Brain pericyte (primary cell): ENCODE measurements around the gene HOXA9.

Experiments used
- DNase-seq: peaks from one replicate; pipeline ENCODE4 v3.0.0-alpha.2; 2012; ENCODE audit warnings: low read depth, low spot score

Gene HOXA9

GRCh38 chr7:27126596-27127327 lies 38.6 kb downstream of the HOXA9 start:
- no peak for DNase-seq

DNA sequence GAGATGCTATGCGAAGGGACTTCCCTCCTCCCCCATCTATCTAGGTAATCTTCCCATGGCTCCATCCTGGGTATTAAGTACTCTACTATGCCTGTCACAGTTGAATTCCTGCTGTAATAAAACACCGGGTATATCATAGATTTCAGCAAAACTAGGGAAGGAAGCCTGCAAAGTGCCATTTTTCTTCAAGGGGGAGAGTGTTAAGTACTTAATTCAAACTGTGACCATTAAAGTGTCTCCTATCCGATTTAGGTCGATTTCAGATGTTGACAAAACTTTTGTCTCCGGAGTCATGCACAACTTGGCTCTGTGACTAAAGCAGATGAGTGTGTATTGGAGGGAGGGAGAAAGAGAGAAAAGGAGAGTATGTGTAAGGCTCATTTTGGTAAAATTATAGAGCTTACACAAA lies 39.3 kb downstream of the HOXA9 start:
- DNase-seq = no peak

- no peak for DNase-seq
These were observed 40.2 kb downstream of the HOXA9 start for GRCh38 chr7:27124902-27125689.

DNA sequence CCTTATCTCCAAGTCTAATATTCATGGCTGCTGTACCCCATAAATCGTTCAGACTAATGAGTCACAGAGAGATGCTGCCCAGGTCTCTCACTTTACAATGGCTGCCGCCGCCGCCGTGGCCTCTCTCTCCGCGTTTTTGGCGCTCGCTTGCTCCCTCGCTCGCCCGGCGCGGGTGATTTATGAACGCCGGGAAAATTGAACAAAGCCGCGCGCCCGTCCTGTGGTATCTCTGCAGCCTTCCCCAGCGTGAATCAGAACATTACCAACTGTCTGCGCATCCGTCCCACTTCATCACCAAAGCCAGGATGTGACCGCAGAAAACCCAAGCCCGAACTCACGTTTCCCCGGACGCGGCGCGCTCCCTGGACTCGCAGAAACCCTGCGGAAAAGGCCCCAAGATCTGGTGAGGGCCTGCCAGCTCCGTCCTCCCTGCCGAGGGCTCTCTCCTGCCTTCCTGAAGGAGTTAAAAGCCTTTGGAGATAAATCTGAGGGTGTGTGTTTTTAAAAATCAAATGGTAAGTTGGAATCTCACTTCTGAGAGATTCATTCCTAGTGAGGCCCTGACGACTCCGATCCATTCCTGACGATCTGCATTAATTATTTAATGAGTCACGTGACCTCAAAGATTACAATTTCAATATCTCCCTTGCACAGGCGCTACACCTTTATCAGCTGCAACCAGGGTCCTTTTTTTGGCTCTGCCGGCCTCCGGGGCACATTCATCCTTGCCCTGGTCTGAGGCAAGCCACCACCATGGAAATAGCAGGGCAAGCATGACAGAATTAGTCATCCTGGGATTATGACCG lies 41.0 kb downstream of the HOXA9 start:
- no peak for DNase-seq

GRCh38 chr7:27123477-27124053 lies 41.8 kb downstream of the HOXA9 start:
- DNase-seq = no peak

DNA sequence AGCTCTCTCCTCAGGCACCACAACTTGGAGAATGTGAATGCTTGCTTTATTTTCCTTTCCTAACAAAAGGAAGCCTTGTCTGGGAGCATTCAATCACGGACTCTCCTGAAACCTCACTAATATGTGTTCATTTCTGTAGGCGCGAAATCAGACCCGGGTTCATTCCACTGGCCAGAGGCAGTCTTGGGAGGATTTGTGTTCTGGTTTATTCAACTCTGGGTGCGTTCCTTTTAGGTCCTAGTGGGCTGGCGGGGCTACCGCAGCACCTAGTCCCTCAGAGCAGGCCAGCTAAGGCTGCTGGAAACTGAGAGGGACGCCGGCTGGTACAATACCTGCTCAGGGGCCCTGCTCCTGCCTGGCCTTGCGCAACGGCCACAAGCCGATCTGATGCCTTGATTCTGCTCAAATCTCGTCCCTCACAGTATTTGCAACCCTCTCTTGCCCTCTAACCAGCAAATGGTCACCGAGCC lies 42.3 kb downstream of the HOXA9 start:
- no peak for DNase-seq

DNA sequence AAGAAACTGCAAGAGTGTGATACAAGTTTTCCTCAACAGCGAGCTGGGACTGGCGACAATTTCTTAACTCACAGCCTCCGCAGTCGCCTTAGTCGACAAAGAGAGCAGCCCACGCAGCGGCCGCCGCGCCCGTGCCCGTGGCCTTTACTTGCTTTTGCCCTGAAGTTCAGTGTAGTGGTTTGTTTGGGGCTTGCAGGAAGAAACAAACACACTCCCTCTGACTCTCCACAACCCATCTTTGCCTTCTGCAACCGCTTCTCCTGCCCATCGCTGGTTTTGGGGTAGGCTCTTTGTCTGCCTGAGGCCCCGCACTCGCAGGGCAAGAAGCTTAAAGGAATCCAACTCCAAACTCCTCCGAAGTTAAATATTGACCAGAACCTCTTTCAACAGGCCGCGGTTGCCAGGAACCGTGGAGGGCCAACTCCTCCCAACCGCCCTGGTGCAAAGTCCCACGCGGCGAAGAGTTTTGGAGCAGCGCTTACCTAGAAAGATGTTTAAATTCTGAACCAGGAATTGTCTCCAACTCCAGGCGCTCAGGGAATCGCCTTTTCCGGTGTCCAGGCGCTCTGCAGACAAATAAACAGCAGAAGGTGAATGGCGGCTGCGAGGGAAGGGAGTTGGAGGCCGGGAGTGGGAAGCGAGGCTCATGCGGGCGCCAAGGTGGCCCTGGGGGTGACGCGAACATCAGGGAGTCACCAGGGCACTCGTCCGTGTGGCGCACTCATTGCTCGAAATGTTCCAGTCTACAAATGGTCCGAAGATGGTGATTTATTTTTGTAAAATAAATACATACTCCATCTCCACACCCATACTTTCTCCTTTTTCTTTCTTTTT lies 43.0 kb downstream of the HOXA9 start:
- DNase-seq = no peak

DNA sequence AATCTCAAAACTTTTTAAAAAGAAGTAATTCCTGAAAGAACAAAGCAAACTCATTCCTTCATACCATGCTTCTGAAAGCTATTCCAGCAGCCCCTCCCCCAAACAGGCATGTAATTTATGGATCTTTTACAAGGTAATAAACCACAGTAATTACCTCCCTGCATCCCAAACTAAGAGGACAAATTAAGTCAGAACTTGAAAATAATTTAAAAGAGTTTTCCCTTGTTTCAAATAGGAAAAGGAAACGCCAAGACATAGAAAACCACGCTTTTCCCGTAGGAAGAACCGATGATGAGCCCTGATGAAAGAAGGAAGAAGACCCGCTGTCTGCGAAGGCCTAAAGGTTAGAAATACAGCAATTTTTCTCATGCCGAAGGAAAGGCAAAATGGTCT lies 43.7 kb downstream of the HOXA9 start:
- DNase-seq = no peak

DNA sequence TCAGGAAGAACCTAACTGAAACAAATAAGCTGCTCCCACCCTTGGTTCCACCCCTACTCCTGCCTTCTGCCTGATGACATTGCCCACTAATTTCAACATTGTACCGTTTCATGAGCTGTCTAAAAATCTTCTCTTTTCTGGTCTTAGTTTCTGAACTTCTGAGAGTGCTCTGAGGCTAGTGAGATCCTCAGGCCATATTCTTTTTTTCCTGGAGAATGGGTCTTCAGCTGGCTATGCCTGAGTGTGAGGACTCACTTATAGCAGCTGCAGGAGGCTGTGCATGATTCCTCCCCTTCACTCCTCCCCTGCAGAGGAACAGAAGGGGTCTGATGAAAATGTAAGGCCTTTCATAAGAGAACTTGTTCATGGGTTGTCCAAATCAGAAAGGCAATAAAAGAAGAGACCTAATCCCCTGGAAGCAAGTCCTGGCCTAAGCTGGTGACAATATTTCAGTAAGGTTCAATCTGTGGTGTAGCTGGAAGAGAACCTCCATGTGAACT lies 45.9 kb downstream of the HOXA9 start:
- DNase-seq = no peak

- no peak for DNase-seq
These were observed 46.8 kb downstream of the HOXA9 start for GRCh38 chr7:27118580-27118979.

- DNase-seq = no peak
These were observed 47.3 kb downstream of the HOXA9 start for GRCh38 chr7:27117887-27118491.

- no peak for DNase-seq
These were observed 48.1 kb downstream of the HOXA9 start for GRCh38 chr7:27116962-27117886.

GRCh38 chr7:27116031-27116961 lies 49.0 kb downstream of the HOXA9 start:
- DNase-seq = no peak

GRCh38 chr7:27115221-27116026 lies 49.9 kb downstream of the HOXA9 start:
- no peak for DNase-seq

DNA sequence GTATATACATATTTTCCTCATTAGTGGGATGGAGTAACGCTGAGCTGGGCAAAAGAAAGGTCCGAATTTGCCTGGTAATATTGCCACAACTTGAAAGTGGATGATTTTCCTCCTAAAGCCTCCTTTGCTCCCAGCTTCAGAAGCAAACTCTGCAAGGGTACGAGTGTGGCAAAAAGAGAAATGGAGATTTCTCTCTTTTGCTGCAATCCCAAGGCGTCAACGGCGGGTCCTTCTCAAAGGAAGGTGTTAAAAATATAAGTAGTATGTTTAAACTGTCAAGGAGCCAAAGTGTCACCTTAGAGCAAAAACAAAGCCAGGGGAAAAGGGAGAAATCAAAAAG lies 50.5 kb downstream of the HOXA9 start:
- no peak for DNase-seq

- no peak for DNase-seq
These were observed 51.2 kb downstream of the HOXA9 start for GRCh38 chr7:27113991-27114769.
